A673 (cell line): Measurements from ENCODE around the gene PLCL1. TPM values are rescaled to one million over a fixed set of nuclear protein-coding genes. Genes with fewer than 3 reads are reported as not detected.

Source experiments
- BruUV-seq: library from RNA; stranded (reverse); fragments of 400-500 nt; replicated peaks from 2 replicates; lab custom pipeline; 2021; lab: Mats Ljungman, UMichigan
- CTCF ChIA-PET: fragments of 300-600 bp; sonication (Branson Sonifier 250); formaldehyde crosslinking; loops from one replicate; lab custom pipeline; 2022; ENCODE audit warnings: antibody characterized with exemption; lab: Charles Lee
- POLR2A ChIA-PET: fragments of 300-600 bp; sonication (Branson Sonifier 250); formaldehyde crosslinking; loops from one replicate; lab custom pipeline; 2022; ENCODE audit warnings: antibody characterized with exemption; ENCODE audit not compliant: low non-redundant PET; lab: Charles Lee
- DNase-seq: peaks from one replicate; pipeline ENCODE4 v3.0.0-alpha.2; 2015; ENCODE audit warnings: low spot score
- H3K27ac ChIP-seq: fragments of 200-600 bp; sonication (generic); 2 replicates; pipeline ENCODE4 v1.5.1; 2016; ENCODE audit warnings: mixed run types, low read depth, mild to moderate bottlenecking, mixed read lengths, antibody characterized with exemption, low read length; ENCODE audit not compliant: poor library complexity, severe bottlenecking
- H3K27me3 ChIP-seq: fragments of 200-600 bp; sonication (generic); replicated peaks from 2 replicates; pipeline ENCODE4 v1.6.1; 2017; ENCODE audit warnings: mixed run types, low read depth, mild to moderate bottlenecking, mixed read lengths, antibody characterized with exemption, low read length; ENCODE audit not compliant: insufficient read depth, poor library complexity
- H3K36me3 ChIP-seq: fragments of 200-600 bp; sonication (generic); 2 replicates; pipeline ENCODE4 v1.6.1; 2016; ENCODE audit warnings: mixed run types, mild to moderate bottlenecking, mixed read lengths, antibody characterized with exemption, low read length; ENCODE audit not compliant: insufficient read depth, poor library complexity, severe bottlenecking
- H3K4me1 ChIP-seq: fragments of 200-600 bp; sonication (generic); 2 replicates; pipeline ENCODE4 v1.6.1; 2017; ENCODE audit warnings: mixed run types, mild to moderate bottlenecking, mixed read lengths, antibody characterized with exemption, low read length; ENCODE audit not compliant: insufficient read depth, poor library complexity, severe bottlenecking
- H3K4me3 ChIP-seq: fragments of 200-600 bp; sonication (generic); 2 replicates; pipeline ENCODE4 v1.5.1; 2016; ENCODE audit warnings: low read depth, mixed run types, mild to moderate bottlenecking, mixed read lengths, low read length; ENCODE audit not compliant: poor library complexity, severe bottlenecking
- H3K9me3 ChIP-seq: fragments of 200-600 bp; sonication (generic); 2 replicates; pipeline ENCODE4 v1.6.1; 2016; ENCODE audit warnings: mixed run types, low read depth, mild to moderate bottlenecking, mixed read lengths, antibody characterized with exemption, low read length; ENCODE audit not compliant: poor library complexity, severe bottlenecking
- CTCF ChIP-seq: fragments of 300-800, 200-600 bp; sonication (generic); conservative IDR thresholded peaks from 2 replicates; pipeline ENCODE4 v1.5.1; 2017; ENCODE audit warnings: low read depth, mild to moderate bottlenecking, antibody characterized with exemption, low read length, moderate library complexity, mixed read lengths
- EZH2 ChIP-seq: fragments of 200-600 bp; sonication (generic); IDR thresholded peaks from 2 replicates; pipeline ENCODE4 v1.6.1; 2017; ENCODE audit warnings: borderline replicate concordance, low read depth, mild to moderate bottlenecking, mixed read lengths, antibody characterized with exemption, low read length; ENCODE audit not compliant: poor library complexity, severe bottlenecking
- intact Hi-C: fragments of 100-400 bp; cut with micrococcal nuclease; formaldehyde crosslinking; loops from one replicate; pipeline ENCODE4 v1.10.0; 2022; ENCODE audit not compliant: unreplicated experiment
- total RNA-seq: library from RNA; stranded (reverse); gene quantifications from 2 replicates; pipeline ENCODE4 v1.2.3, GENCODE V29; 2021

PLCL1 gene
- total RNA-seq, 1 experiment from 2014 or later = not detected

- Histone ChIP-seq H3K27ac (no peak overlapping the region), H3K36me3 (no peaks in the 10 kb centered on the region), H3K9me3 (no peaks in the 10 kb centered on the region), H3K4me1 (no peaks in the 10 kb centered on the region), H3K4me3 (no peak overlapping the region), H3K27me3 (no peaks in the 10 kb centered on the region)
- intact Hi-C loops = no loop called here
- POLR2A ChIA-PET = no interaction called here
- BruUV-seq = no TSS peak
- no peak for DNase-seq
- CTCF ChIA-PET = no interaction called here
- TF ChIP-seq EZH2 = no peak
- no peak for TF ChIP-seq CTCF
Observed at GRCh38 chr2:197959383-197959782, 155.0 kb downstream of the PLCL1 start.

GRCh38 chr2:197960786-197961185, 156.4 kb downstream of the PLCL1 start:
- ChIA-PET CTCF (no interaction called here), POLR2A (no interaction called here)
- no peak overlapping the region for H3K4me3 ChIP-seq
- no peaks in the 10 kb centered on the region for H3K27me3 ChIP-seq
- intact Hi-C loops = no loop called here
- no peaks in the 10 kb centered on the region for H3K4me1 ChIP-seq
- no TSS peak for BruUV-seq
- no peak for DNase-seq
- no peaks in the 10 kb centered on the region for H3K9me3 ChIP-seq
- TF ChIP-seq EZH2 = no peak
- no peak for TF ChIP-seq CTCF
- H3K27ac ChIP-seq = no peak overlapping the region
- no peaks in the 10 kb centered on the region for H3K36me3 ChIP-seq

GRCh38 chr2:197964720-197965119, 160.3 kb downstream of the PLCL1 start:
- POLR2A ChIA-PET = no interaction called here
- Histone ChIP-seq H3K27ac (no peak overlapping the region), H3K36me3 (no peaks in the 10 kb centered on the region), H3K27me3 (no peaks in the 10 kb centered on the region), H3K9me3 (no peaks in the 10 kb centered on the region), H3K4me1 (no peaks in the 10 kb centered on the region), H3K4me3 (no peak overlapping the region)
- DNase-seq = no peak
- intact Hi-C loops = no loop called here
- no TSS peak for BruUV-seq
- CTCF ChIA-PET = no interaction called here
- TF ChIP-seq CTCF (no peak), EZH2 (no peak)
